ENCODE measurements around the gene JAM3. TPM values are rescaled to one million over a fixed set of nuclear protein-coding genes. Genes with fewer than 3 reads are reported as not detected.

Gene JAM3
- total RNA-seq, 1 experiment from 2014 or later = 9.0 TPM

GRCh38 chr11:134124660-134125451 is 56.0 kb downstream of the JAM3 start:
- intact Hi-C loops (cut with micrococcal nuclease; ENCODE audit: unreplicated experiment) = no loop called here
- ChIA-PET POLR2A (ENCODE audit: low non-redundant PET) (no interaction called here), CTCF (no interaction called here)
- TF ChIP-seq, protein P1, sequence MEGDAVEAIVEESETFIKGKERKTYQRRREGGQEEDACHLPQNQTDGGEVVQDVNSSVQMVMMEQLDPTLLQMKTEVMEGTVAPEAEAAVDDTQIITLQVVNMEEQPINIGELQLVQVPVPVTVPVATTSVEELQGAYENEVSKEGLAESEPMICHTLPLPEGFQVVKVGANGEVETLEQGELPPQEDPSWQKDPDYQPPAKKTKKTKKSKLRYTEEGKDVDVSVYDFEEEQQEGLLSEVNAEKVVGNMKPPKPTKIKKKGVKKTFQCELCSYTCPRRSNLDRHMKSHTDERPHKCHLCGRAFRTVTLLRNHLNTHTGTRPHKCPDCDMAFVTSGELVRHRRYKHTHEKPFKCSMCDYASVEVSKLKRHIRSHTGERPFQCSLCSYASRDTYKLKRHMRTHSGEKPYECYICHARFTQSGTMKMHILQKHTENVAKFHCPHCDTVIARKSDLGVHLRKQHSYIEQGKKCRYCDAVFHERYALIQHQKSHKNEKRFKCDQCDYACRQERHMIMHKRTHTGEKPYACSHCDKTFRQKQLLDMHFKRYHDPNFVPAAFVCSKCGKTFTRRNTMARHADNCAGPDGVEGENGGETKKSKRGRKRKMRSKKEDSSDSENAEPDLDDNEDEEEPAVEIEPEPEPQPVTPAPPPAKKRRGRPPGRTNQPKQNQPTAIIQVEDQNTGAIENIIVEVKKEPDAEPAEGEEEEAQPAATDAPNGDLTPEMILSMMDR (conservative IDR thresholded peaks at IDR 0.05; ENCODE audit: low read depth, low read length) = no peak
- peak; percentile 87 for TF ChIP-seq EZH2 (IDR thresholded peaks at IDR 0.05; ENCODE audit: borderline replicate concordance, low read depth, low read length, poor library complexity, severe bottlenecking)
- peak overlapping the region; percentile 15 for H3K4me3 ChIP-seq (ENCODE audit: low read depth, low read length, poor library complexity, severe bottlenecking)
- H3K36me3 ChIP-seq (ENCODE audit: insufficient read depth, low read length, poor library complexity, severe bottlenecking) = no peaks in the 10 kb centered on the region
- no peak for DNase-seq (ENCODE audit: low spot score)
- no peak overlapping the region for H3K27ac ChIP-seq (ENCODE audit: low read depth, low read length, poor library complexity, severe bottlenecking)
- no peaks in the 10 kb centered on the region for H3K4me1 ChIP-seq (ENCODE audit: insufficient read depth, low read length, poor library complexity, severe bottlenecking)
- H3K27me3 ChIP-seq (replicated peaks; ENCODE audit: insufficient read depth, low read depth, low read length, poor library complexity) = peaks cover 43% of the 10 kb centered on the region
- H3K9me3 ChIP-seq (ENCODE audit: low read depth, low read length, poor library complexity, severe bottlenecking) = no peaks in the 10 kb centered on the region
- no TSS peak for BruUV-seq (replicated peaks)

- Histone ChIP-seq H3K9me3 (ENCODE audit: low read depth, low read length, poor library complexity, severe bottlenecking) (no peaks in the 10 kb centered on the region), H3K4me1 (ENCODE audit: insufficient read depth, low read length, poor library complexity, severe bottlenecking) (no peaks in the 10 kb centered on the region), H3K27ac (ENCODE audit: low read depth, low read length, poor library complexity, severe bottlenecking) (no peak overlapping the region), H3K36me3 (ENCODE audit: insufficient read depth, low read length, poor library complexity, severe bottlenecking) (no peaks in the 10 kb centered on the region), H3K4me3 (ENCODE audit: low read depth, low read length, poor library complexity, severe bottlenecking) (no peak overlapping the region), H3K27me3 (replicated peaks; ENCODE audit: insufficient read depth, low read depth, low read length, poor library complexity) (peaks cover 43% of the 10 kb centered on the region)
- no TSS peak for BruUV-seq (replicated peaks)
- TF ChIP-seq, protein P1 (conservative IDR thresholded peaks at IDR 0.05; ENCODE audit: low read depth, low read length) = no peak
- no peak for TF ChIP-seq EZH2 (IDR thresholded peaks at IDR 0.05; ENCODE audit: borderline replicate concordance, low read depth, low read length, poor library complexity, severe bottlenecking)
- POLR2A ChIA-PET (ENCODE audit: low non-redundant PET) = no interaction called here
- DNase-seq (ENCODE audit: low spot score) = no peak
- intact Hi-C loops (cut with micrococcal nuclease; ENCODE audit: unreplicated experiment) = no loop called here
- CTCF ChIA-PET = no interaction called here
These were observed 56.6 kb downstream of the JAM3 start for GRCh38 chr11:134125507-134125906.

DNA sequence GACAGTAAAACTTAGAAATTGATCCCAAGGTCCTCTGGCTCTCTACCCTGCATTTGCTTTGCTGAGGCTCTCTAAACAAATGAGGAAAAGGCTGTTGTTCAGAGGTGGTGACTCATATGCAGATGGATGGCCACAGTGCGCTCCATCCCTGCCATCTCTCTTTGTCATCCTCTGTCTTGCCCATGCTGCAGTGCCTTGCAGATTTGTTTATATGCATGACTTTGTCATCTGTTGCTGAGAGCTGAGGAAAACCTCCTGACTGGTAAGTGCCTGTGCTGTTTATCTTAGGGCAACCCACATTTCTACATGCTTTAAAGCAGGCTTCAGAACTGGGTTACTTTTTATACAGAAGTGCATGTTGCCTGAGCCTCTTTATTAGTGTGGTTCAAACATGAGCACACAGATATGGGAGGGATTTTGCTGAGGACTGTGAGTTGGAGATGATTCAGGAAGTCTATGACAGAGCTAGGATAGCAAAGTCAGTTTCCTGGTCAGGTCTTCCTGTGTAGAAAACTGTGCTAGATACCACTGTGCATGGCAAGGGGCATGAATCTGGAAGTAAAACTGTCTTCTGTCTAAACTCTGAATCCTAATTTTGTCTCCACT is 57.4 kb downstream of the JAM3 start:
- Histone ChIP-seq H3K9me3 (ENCODE audit: low read depth, low read length, poor library complexity, severe bottlenecking) (peaks cover 1% of the 10 kb centered on the region), H3K27me3 (replicated peaks; ENCODE audit: insufficient read depth, low read depth, low read length, poor library complexity) (peaks cover 43% of the 10 kb centered on the region), H3K27ac (ENCODE audit: low read depth, low read length, poor library complexity, severe bottlenecking) (no peak overlapping the region), H3K36me3 (ENCODE audit: insufficient read depth, low read length, poor library complexity, severe bottlenecking) (no peaks in the 10 kb centered on the region), H3K4me3 (ENCODE audit: low read depth, low read length, poor library complexity, severe bottlenecking) (no peak overlapping the region), H3K4me1 (ENCODE audit: insufficient read depth, low read length, poor library complexity, severe bottlenecking) (no peaks in the 10 kb centered on the region)
- intact Hi-C loops (cut with micrococcal nuclease; ENCODE audit: unreplicated experiment) = no loop called here
- BruUV-seq (replicated peaks) = no TSS peak
- ChIA-PET CTCF (no interaction called here), POLR2A (ENCODE audit: low non-redundant PET) (no interaction called here)
- no peak for TF ChIP-seq EZH2 (IDR thresholded peaks at IDR 0.05; ENCODE audit: borderline replicate concordance, low read depth, low read length, poor library complexity, severe bottlenecking)
- TF ChIP-seq, protein P1 (conservative IDR thresholded peaks at IDR 0.05; ENCODE audit: low read depth, low read length) = no peak
- no peak for DNase-seq (ENCODE audit: low spot score)

Measured in A673 (cell line).